Left lung (tissue), 10 donors: ENCODE measurements around the gene MICAL3. TPM values are rescaled to one million over a fixed set of nuclear protein-coding genes. Genes with fewer than 3 reads are reported as not detected.
A peak's percentile ranks its signal among the peaks of the same experiment; 100 is the strongest.

Experiments used
- ATAC-seq: fragments of 200-7000 bp; cut with Tn5 transposase; one replicate; pipeline ENCODE4 v1.9.1; 2020; ENCODE audit warnings: moderate library complexity
- DNase-seq, 4 donors: peaks; one replicate each; pipeline ENCODE4 v3.0.0-alpha.2; 2013 to 2020
- H3K27ac ChIP-seq, 2 donors: fragments of 200-600 bp; sonication (generic) in 1 of 2; one replicate each; pipeline versions ENCODE4 v1.5.0 to v1.8.0; 2020 to 2021
- H3K27me3 ChIP-seq, 2 donors: fragments of 200-600 bp; sonication (generic) in 1 of 2; one replicate each; pipeline versions ENCODE4 v1.5.0 to v1.8.0; 2020 to 2021
- H3K36me3 ChIP-seq, 2 donors: fragments of 200-600 bp; sonication (generic) in 1 of 2; one replicate each; pipeline versions ENCODE4 v1.5.0 to v1.8.0; 2020 to 2021
- H3K4me1 ChIP-seq, 2 donors: fragments of 200-600 bp; one replicate each; pipeline ENCODE4 v1.8.0; 2021
- H3K4me3 ChIP-seq, 2 donors: fragments of 200-600 bp; sonication (generic) in 1 of 2; one replicate each; pipeline versions ENCODE4 v1.5.0 to v1.8.0; 2020 to 2021; ENCODE audit warnings: mild to moderate bottlenecking in 1 of 2
- H3K9me3 ChIP-seq, 2 donors: fragments of 200-600 bp; sonication (generic) in 1 of 2; one replicate each; pipeline versions ENCODE4 v1.5.0 to v1.8.0; 2020 to 2021
- CTCF ChIP-seq, 2 donors: fragments of 200-600 bp; sonication (generic) in 1 of 2; IDR thresholded peaks; one replicate each; pipeline versions ENCODE4 v1.5.0 to v1.8.0; 2021; ENCODE audit warnings: antibody characterized with exemption in 2 of 2
- intact Hi-C, 2 donors: fragments of 100-400 bp; cut with DNase I; formaldehyde crosslinking; loops; one replicate each; pipeline versions ENCODE4 v1.11.2 to v1.14.2; 2022
- polyA plus RNA-seq, 6 donors: library from polyadenylated mRNA; unstranded; fragments of 120-200 nt; gene quantifications; one replicate each; pipeline ENCODE4 v1.2.1, GENCODE V29; 2013; ENCODE audit not compliant: insufficient read length in 6 of 6
- total RNA-seq, 2 donors: library from RNA; stranded (reverse); fragmentation: NEBNext Ultra II Directional; extraction: Animal tissue kit (Norgen Biotek cat#: 25700); gene quantifications; one replicate each; pipeline ENCODE4 v1.2.1, GENCODE V29; 2021
- donor health status: DM: no; HTN: yes; CAD: no.
- donor health status: DM: no; HTN: no; CAD: no.

MICAL3 gene
- total and polyA plus RNA-seq, 8 donors = 24.9 to 64.8 (median 56.2) TPM

GRCh38 chr22:17956630-17957029 lies 67.7 kb downstream of the MICAL3 start:
- no peaks in the 10 kb centered on the region for H3K4me1 ChIP-seq

GRCh38 chr22:17955590-17956379 lies 68.6 kb downstream of the MICAL3 start:
- no peaks in the 10 kb centered on the region for H3K9me3 ChIP-seq
- peaks cover 0 to 4% of the 10 kb centered on the region in 2 donors for H3K4me1 ChIP-seq
- TF ChIP-seq CTCF (IDR thresholded peaks at IDR 0.05) = no peak
- H3K27me3 ChIP-seq = no peaks in the 10 kb centered on the region
- no peak for ATAC-seq
- DNase-seq = no peak
- H3K27ac ChIP-seq = no peak overlapping the region
- intact Hi-C loops = no loop called here
- no peak overlapping the region for H3K4me3 ChIP-seq
- no peaks in the 10 kb centered on the region for H3K36me3 ChIP-seq

More at GRCh38 chr22:17956630-17957029, 67.7 kb downstream of the MICAL3 start:
- intact Hi-C loops = no loop called here
- Histone ChIP-seq H3K4me3 (no peak overlapping the region), H3K36me3 (no peaks in the 10 kb centered on the region), H3K27ac (no peak overlapping the region), H3K9me3 (no peaks in the 10 kb centered on the region), H3K27me3 (no peaks in the 10 kb centered on the region)
- no peak for TF ChIP-seq CTCF (IDR thresholded peaks at IDR 0.05)
- no peak for ATAC-seq
- DNase-seq = no peak

- no peak for ATAC-seq
These were observed 69.3 kb downstream of the MICAL3 start for GRCh38 chr22:17954860-17955587.

GRCh38 chr22:17954200-17954859 lies 70.0 kb downstream of the MICAL3 start:
- ATAC-seq = peak; percentile 45
- Histone ChIP-seq H3K4me1 (peaks cover 0 to 8% of the 10 kb centered on the region in 2 donors), H3K9me3 (no peaks in the 10 kb centered on the region), H3K4me3 (no peak overlapping the region), H3K27ac (no peak overlapping the region), H3K36me3 (no peaks in the 10 kb centered on the region), H3K27me3 (no peaks in the 10 kb centered on the region)
- TF ChIP-seq CTCF (IDR thresholded peaks at IDR 0.05) = no peak
- no peak for DNase-seq
- intact Hi-C loops = no loop called here

More at GRCh38 chr22:17954860-17955587, 69.3 kb downstream of the MICAL3 start:
- H3K9me3 ChIP-seq = no peaks in the 10 kb centered on the region
- peaks cover 0 to 8% of the 10 kb centered on the region in 2 donors for H3K4me1 ChIP-seq
- no peak overlapping the region for H3K27ac ChIP-seq
- no peaks in the 10 kb centered on the region for H3K27me3 ChIP-seq
- no peak for TF ChIP-seq CTCF (IDR thresholded peaks at IDR 0.05)
- H3K4me3 ChIP-seq = no peak overlapping the region
- H3K36me3 ChIP-seq = no peaks in the 10 kb centered on the region
- intact Hi-C loops = no loop called here
- DNase-seq = no peak

- no peaks in the 10 kb centered on the region for H3K36me3 ChIP-seq
- DNase-seq (no peak), ATAC-seq (no peak)
- intact Hi-C loops = no loop called here
- no peak overlapping the region for H3K4me3 ChIP-seq
- H3K27me3 ChIP-seq = no peaks in the 10 kb centered on the region
- peaks cover 0 to 8% of the 10 kb centered on the region in 2 donors for H3K4me1 ChIP-seq
- H3K27ac ChIP-seq = no peak overlapping the region
- no peak for TF ChIP-seq CTCF (IDR thresholded peaks at IDR 0.05)
- no peaks in the 10 kb centered on the region for H3K9me3 ChIP-seq
These were observed 71.2 kb downstream of the MICAL3 start for GRCh38 chr22:17953147-17953546.
